Trophoblast cell (in vitro differentiated cells and primary cell): ENCODE results near the gene NDRG3.
A peak's percentile ranks its signal among the peaks of the same experiment; 100 is the strongest.
"Not testable (repeated sequence)": the region's sequence is repeated elsewhere in the genome, so short reads cannot be mapped to it uniquely, and the experiment has no call there.

Source experiments
- DNase-seq, 2 donors: peaks; one replicate each; pipeline ENCODE4 v3.0.0-alpha.2; 2016
- H2AFZ ChIP-seq: 2 replicates; pipeline ENCODE4 v1.6.1; 2013; ENCODE audit warnings: low read length, moderate library complexity, mild to moderate bottlenecking; ENCODE audit not compliant: insufficient read depth, poor library complexity
- H2AK5ac ChIP-seq: 2 replicates; pipeline ENCODE4 v1.6.1; 2013; ENCODE audit warnings: mild to moderate bottlenecking, low read length
- H2BK120ac ChIP-seq: 2 replicates; pipeline ENCODE4 v1.6.1; 2013; ENCODE audit warnings: low read length, mild to moderate bottlenecking, moderate library complexity; ENCODE audit not compliant: insufficient read depth, poor library complexity
- H2BK12ac ChIP-seq: 2 replicates; pipeline ENCODE4 v1.6.1; 2013; ENCODE audit warnings: mild to moderate bottlenecking, low read length, moderate library complexity
- H2BK5ac ChIP-seq: 2 replicates; pipeline ENCODE4 v1.6.1; 2013; ENCODE audit warnings: low read length, low read depth, moderate library complexity, mild to moderate bottlenecking; ENCODE audit not compliant: poor library complexity
- H3K14ac ChIP-seq: 2 replicates; pipeline ENCODE4 v1.6.1; 2013; ENCODE audit warnings: mild to moderate bottlenecking, low read length
- H3K18ac ChIP-seq: 2 replicates; pipeline ENCODE4 v1.6.1; 2013; ENCODE audit warnings: mild to moderate bottlenecking, low read length
- H3K23ac ChIP-seq: 2 replicates; pipeline ENCODE4 v1.6.1; 2013; ENCODE audit warnings: low read length
- H3K27ac ChIP-seq: 2 replicates; pipeline ENCODE4 v1.5.1; 2013; ENCODE audit warnings: low read depth, mild to moderate bottlenecking, inconsistent platforms, low read length, moderate library complexity
- H3K27me3 ChIP-seq: 2 replicates; pipeline ENCODE4 v1.6.1; 2013; ENCODE audit warnings: inconsistent platforms, mild to moderate bottlenecking, low read length, moderate library complexity; ENCODE audit not compliant: insufficient read depth
- H3K36me3 ChIP-seq, 2 experiments: 1 replicate in 1 of 2; 2 replicates in 1 of 2; pipeline ENCODE4 v1.6.1; 2013; ENCODE audit warnings: low read length in 2 of 2, mild to moderate bottlenecking in 2 of 2, moderate library complexity in 1 of 2; ENCODE audit not compliant: insufficient read depth in 2 of 2, control insufficient read depth in 1 of 2
- H3K4ac ChIP-seq: 2 replicates; pipeline ENCODE4 v1.6.1; 2013; ENCODE audit warnings: low read depth, mild to moderate bottlenecking, low read length, moderate library complexity
- H3K4me1 ChIP-seq, 2 experiments: 1 replicate in 1 of 2; 2 replicates in 1 of 2; pipeline ENCODE4 v1.6.1; 2013; ENCODE audit warnings: low read length in 2 of 2, mild to moderate bottlenecking in 2 of 2, moderate library complexity in 1 of 2; ENCODE audit not compliant: insufficient read depth in 2 of 2, control insufficient read depth in 1 of 2
- H3K4me2 ChIP-seq: 2 replicates; pipeline ENCODE4 v1.6.1; 2013; ENCODE audit warnings: inconsistent platforms, mild to moderate bottlenecking, low read length, moderate library complexity
- H3K4me3 ChIP-seq: 2 replicates; pipeline ENCODE4 v1.5.1; 2013; ENCODE audit warnings: mild to moderate bottlenecking, low read depth, low read length, inconsistent platforms
- H3K79me1 ChIP-seq: one replicate; pipeline ENCODE4 v1.6.1; 2013; ENCODE audit warnings: low read length
- H3K79me2 ChIP-seq: 2 replicates; pipeline ENCODE4 v1.6.1; 2013; ENCODE audit warnings: low read length, mild to moderate bottlenecking; ENCODE audit not compliant: control insufficient read depth, insufficient read depth, poor library complexity
- H3K9ac ChIP-seq: 2 replicates; pipeline ENCODE4 v1.6.1; 2013; ENCODE audit warnings: mild to moderate bottlenecking, low read length
- H3K9me3 ChIP-seq: 2 replicates; pipeline ENCODE4 v1.6.1; 2013; ENCODE audit warnings: low read depth, mild to moderate bottlenecking, control low read depth, inconsistent platforms, low read length; ENCODE audit not compliant: insufficient read depth
- H4K12ac ChIP-seq: 2 replicates; pipeline ENCODE4 v1.6.1; 2013; ENCODE audit warnings: low read depth, mild to moderate bottlenecking, low read length, moderate library complexity
- H4K8ac ChIP-seq: 2 replicates; pipeline ENCODE4 v1.6.1; 2013; ENCODE audit warnings: low read depth, mild to moderate bottlenecking, low read length, moderate library complexity
- H4K91ac ChIP-seq: one replicate; pipeline ENCODE4 v1.6.1; 2013; ENCODE audit warnings: low read depth, mild to moderate bottlenecking, low read length, moderate library complexity
- WGBS: extraction: QIAGEN DNeasy Blood & Tissue Kit; methylation state at CpG from one replicate; pipeline ENCODE4 v1.1.7; 2013; ENCODE audit warnings: missing lambda C conversion rate; ENCODE audit not compliant: insufficient read length, insufficient coverage; ENCODE audit errors: extremely low coverage; 5-methylcytosine and 5-hydroxymethylcytosine counted together

The NDRG3 gene

GRCh38 chr20:36611625-36612024 lies 134.3 kb downstream of the NDRG3 start:
- Histone ChIP-seq H4K91ac (no peak overlapping the region), H3K36me3 (peaks cover 54 to 65% of the 10 kb centered on the region in 2 experiments), H4K12ac (no peak overlapping the region), H3K9ac (no peak overlapping the region), H2BK5ac (no peak overlapping the region), H3K4ac (no peak overlapping the region), H4K8ac (no peak overlapping the region), H3K23ac (no peak overlapping the region), H3K4me1 (peaks cover 2 to 5% of the 10 kb centered on the region in 2 experiments), H2BK12ac (no peak overlapping the region), H3K79me1 (peaks cover under 1% of the 10 kb centered on the region), H3K18ac (no peak overlapping the region), H3K4me3 (no peak overlapping the region), H3K27ac (no peak overlapping the region), H3K9me3 (peaks cover 2% of the 10 kb centered on the region), H2BK120ac (no peak overlapping the region), H3K14ac (no peak overlapping the region), H2AFZ (no peak overlapping the region), H3K4me2 (no peak overlapping the region), H3K27me3 (no peaks in the 10 kb centered on the region), H2AK5ac (no peak overlapping the region), H3K79me2 (peaks cover 3% of the 10 kb centered on the region)
- DNase-seq, result no peak
- no CpG with 5 or more reads among the region's 5 CpGs for WGBS

- Histone ChIP-seq H3K79me1 (peaks cover 11% of the 10 kb centered on the region), H3K4me1 (peaks cover 7 to 11% of the 10 kb centered on the region in 2 experiments), H3K79me2 (peaks cover 13% of the 10 kb centered on the region), H3K36me3 (peaks cover 37 to 49% of the 10 kb centered on the region in 2 experiments)
- H2AK5ac ChIP-seq, H3K27me3 ChIP-seq, H3K9me3 ChIP-seq, H3K14ac ChIP-seq, H3K27ac ChIP-seq, H4K12ac ChIP-seq, H3K4ac ChIP-seq, H4K8ac ChIP-seq, H2BK5ac ChIP-seq, H3K23ac ChIP-seq, H3K18ac ChIP-seq, H3K4me3 ChIP-seq, H4K91ac ChIP-seq, H2AFZ ChIP-seq, H3K4me2 ChIP-seq, H3K9ac ChIP-seq, H2BK12ac ChIP-seq, H2BK120ac ChIP-seq: not testable (repeated sequence)
- peak in 1 of 2 donors; percentile 24 for DNase-seq
- WGBS, result no CpG with 5 or more reads among the region's 6 CpGs
Observed at GRCh38 chr20:36608388-36608728, 137.5 kb downstream of the NDRG3 start.

GRCh38 chr20:36607586-36608387 lies 138.1 kb downstream of the NDRG3 start:
- no peak overlapping the region for H3K14ac ChIP-seq
- H3K9me3 ChIP-seq, result peaks cover 2% of the 10 kb centered on the region
- H3K79me1 ChIP-seq, result peaks cover 11% of the 10 kb centered on the region
- H2AFZ ChIP-seq, result no peak overlapping the region
- no peaks in the 10 kb centered on the region for H3K27me3 ChIP-seq
- H3K4me2 ChIP-seq, result no peak overlapping the region
- no peak overlapping the region for H2AK5ac ChIP-seq
- H3K36me3 ChIP-seq, result peaks cover 36 to 44% of the 10 kb centered on the region in 2 experiments
- H2BK120ac ChIP-seq, result no peak overlapping the region
- peaks cover 13% of the 10 kb centered on the region for H3K79me2 ChIP-seq
- no peak overlapping the region for H4K12ac ChIP-seq
- DNase-seq, result peak; percentile 85 to 86
- no peak overlapping the region for H3K9ac ChIP-seq
- H4K91ac ChIP-seq, result no peak overlapping the region
- H3K4me1 ChIP-seq, result peaks cover 7 to 11% of the 10 kb centered on the region in 2 experiments
- no CpG with 5 or more reads among the region's 7 CpGs for WGBS
- no peak overlapping the region for H2BK12ac ChIP-seq
- H3K4ac ChIP-seq, result no peak overlapping the region
- no peak overlapping the region for H3K18ac ChIP-seq
- no peak overlapping the region for H3K23ac ChIP-seq
- H4K8ac ChIP-seq, result no peak overlapping the region
- H2BK5ac ChIP-seq, result no peak overlapping the region
- H3K4me3 ChIP-seq, result no peak overlapping the region
- H3K27ac ChIP-seq, result no peak overlapping the region

GRCh38 chr20:36606158-36607066 lies 139.5 kb downstream of the NDRG3 start:
- peaks cover 11% of the 10 kb centered on the region for H3K79me1 ChIP-seq
- peak overlapping the region; percentile 76 for H3K4me2 ChIP-seq
- peak overlapping the region; percentile 95 for H3K9ac ChIP-seq
- H3K36me3 ChIP-seq, result peaks cover 27 to 31% of the 10 kb centered on the region in 2 experiments
- no peaks in the 10 kb centered on the region for H3K27me3 ChIP-seq
- H3K4me1 ChIP-seq, result peaks cover 7 to 11% of the 10 kb centered on the region in 2 experiments
- H2BK5ac ChIP-seq, result peak overlapping the region; percentile 67
- peak overlapping the region; percentile 91 for H2BK120ac ChIP-seq
- peak overlapping the region; percentile 77 for H4K91ac ChIP-seq
- no peak overlapping the region for H3K23ac ChIP-seq
- no peak overlapping the region for H2BK12ac ChIP-seq
- peak overlapping the region; percentile 93 for H3K14ac ChIP-seq
- peak overlapping the region; percentile 83 for H4K12ac ChIP-seq
- peaks cover 13% of the 10 kb centered on the region for H3K79me2 ChIP-seq
- no CpG with 5 or more reads among the region's 31 CpGs for WGBS
- peaks cover 2% of the 10 kb centered on the region for H3K9me3 ChIP-seq
- peak overlapping the region; percentile 64 for H3K4ac ChIP-seq
- peak overlapping the region; percentile 62 for H2AK5ac ChIP-seq
- peak overlapping the region; percentile 98 for H3K4me3 ChIP-seq
- H3K18ac ChIP-seq, result peak overlapping the region; percentile 85
- H3K27ac ChIP-seq, result peak overlapping the region; percentile 37
- DNase-seq, result peak in 1 of 2 donors; percentile 20
- H4K8ac ChIP-seq, result peak overlapping the region; percentile 92
- peak overlapping the region; percentile 84 for H2AFZ ChIP-seq
